NB4 (cell line): ENCODE data around the gene GYPC.

Experiments
- DNase-seq: peaks from one replicate; pipeline ENCODE4 v3.0.0; 2010; ENCODE audit warnings: low read depth
- H3K4me3 ChIP-seq: one replicate; pipeline ENCODE4 v1.5.1; 2011; ENCODE audit warnings: mild to moderate bottlenecking, low read depth, low read length, moderate library complexity
- MYC ChIP-seq: IDR thresholded peaks from 2 replicates; pipeline ENCODE4 v1.6.1; 2011; ENCODE audit warnings: low read depth, low read length
- POLR2A ChIP-seq: IDR thresholded peaks from 2 replicates; pipeline ENCODE4 v1.6.1; 2011; ENCODE audit warnings: mild to moderate bottlenecking; ENCODE audit not compliant: insufficient read length; ENCODE audit errors: extremely low read depth
- TF ChIP-seq, protein P1 (sequence below): IDR thresholded peaks from one replicate; pipeline ENCODE4 v1.5.1; 2012; ENCODE audit warnings: low read depth, low read length
- TF ChIP-seq, protein P2 (sequence below): IDR thresholded peaks from 2 replicates; pipeline ENCODE4 v1.6.1; 2011; ENCODE audit warnings: low read depth, low read length

The GYPC gene

DNA sequence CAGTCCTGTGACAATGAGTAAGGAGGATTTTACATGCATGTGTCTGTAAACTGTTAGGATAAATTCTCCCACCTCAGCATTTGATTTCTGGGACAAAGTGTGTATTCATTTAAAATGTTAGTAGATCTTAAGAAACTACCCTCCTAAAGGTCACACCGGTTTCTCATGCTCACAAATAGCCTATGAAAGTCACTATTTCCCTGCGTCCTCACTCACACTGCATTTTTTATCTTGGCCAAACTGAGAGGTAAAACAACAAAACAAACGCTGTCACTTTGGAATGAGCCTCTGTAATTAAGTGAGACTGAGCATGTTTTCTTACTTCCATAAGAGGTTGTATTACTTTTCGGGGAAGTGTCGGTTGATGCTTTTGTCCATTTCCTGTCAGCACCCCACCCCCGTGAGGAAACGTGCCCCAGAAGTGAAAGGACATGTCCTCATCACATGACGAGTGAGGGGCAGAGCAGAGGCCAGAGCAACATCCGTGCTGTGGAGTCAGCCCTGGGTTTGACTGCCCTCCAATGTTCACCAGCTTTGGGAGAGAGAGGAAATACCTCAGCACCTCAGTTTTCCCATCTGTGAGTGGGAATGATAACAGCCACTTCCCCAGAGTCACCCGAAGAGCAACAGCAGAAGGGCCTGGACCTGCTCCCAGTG lies 3.1 kb downstream of the GYPC start:
- peak; percentile 55 for DNase-seq
- TF ChIP-seq, protein P1, sequence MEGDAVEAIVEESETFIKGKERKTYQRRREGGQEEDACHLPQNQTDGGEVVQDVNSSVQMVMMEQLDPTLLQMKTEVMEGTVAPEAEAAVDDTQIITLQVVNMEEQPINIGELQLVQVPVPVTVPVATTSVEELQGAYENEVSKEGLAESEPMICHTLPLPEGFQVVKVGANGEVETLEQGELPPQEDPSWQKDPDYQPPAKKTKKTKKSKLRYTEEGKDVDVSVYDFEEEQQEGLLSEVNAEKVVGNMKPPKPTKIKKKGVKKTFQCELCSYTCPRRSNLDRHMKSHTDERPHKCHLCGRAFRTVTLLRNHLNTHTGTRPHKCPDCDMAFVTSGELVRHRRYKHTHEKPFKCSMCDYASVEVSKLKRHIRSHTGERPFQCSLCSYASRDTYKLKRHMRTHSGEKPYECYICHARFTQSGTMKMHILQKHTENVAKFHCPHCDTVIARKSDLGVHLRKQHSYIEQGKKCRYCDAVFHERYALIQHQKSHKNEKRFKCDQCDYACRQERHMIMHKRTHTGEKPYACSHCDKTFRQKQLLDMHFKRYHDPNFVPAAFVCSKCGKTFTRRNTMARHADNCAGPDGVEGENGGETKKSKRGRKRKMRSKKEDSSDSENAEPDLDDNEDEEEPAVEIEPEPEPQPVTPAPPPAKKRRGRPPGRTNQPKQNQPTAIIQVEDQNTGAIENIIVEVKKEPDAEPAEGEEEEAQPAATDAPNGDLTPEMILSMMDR: no peak
- TF ChIP-seq POLR2A (no peak), MYC (no peak)
- TF ChIP-seq, protein P2, sequence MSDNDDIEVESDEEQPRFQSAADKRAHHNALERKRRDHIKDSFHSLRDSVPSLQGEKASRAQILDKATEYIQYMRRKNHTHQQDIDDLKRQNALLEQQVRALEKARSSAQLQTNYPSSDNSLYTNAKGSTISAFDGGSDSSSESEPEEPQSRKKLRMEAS: no peak
- H3K4me3 ChIP-seq: peak overlapping the region; percentile 96

DNA sequence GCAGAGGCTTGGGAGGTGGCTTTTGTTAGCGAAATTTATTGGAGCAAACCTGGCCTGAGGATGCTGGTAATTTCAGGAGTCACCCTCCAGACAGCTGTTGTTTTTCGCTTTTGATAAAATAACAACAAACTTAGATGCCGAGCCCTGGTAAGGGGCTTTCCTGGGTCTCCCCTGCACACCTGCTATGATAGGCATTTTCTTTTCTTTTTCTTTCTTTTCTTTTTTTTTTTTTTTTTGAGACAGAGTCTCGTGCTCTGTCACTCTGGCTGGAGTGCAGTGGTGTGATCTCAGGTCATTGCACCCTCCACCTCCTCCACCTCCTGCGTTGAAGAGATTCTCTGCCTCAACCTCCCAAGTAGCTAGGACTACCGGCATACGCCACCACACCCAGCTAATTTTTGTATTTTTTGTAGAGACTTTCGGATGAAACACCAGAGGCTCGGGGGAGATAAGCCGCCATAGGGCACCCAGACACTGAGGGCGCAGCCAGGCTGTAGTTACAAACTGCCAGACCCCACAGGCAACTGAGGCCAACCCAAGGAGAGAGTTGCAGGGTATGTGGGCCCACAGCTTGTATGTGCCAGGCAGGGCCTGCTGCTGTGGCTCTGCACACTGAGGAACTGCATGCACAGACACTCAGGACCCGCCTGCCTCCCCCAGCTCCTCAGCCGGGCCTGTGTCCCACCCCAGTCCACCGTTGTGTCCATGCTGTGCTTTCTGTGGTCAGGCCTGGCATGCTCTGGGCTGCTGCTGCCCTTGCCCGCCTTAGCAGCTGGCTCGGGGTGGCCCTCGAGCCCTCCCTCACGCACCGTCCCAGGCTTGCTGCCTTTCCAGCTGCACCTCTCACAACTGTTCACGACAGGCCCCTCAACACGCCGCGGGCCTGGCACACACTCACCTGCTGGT lies 3.9 kb downstream of the GYPC start:
- TF ChIP-seq MYC (no peak), POLR2A (no peak)
- TF ChIP-seq, protein P1: no peak
- TF ChIP-seq, protein P2: no peak
- no peak overlapping the region for H3K4me3 ChIP-seq

DNA sequence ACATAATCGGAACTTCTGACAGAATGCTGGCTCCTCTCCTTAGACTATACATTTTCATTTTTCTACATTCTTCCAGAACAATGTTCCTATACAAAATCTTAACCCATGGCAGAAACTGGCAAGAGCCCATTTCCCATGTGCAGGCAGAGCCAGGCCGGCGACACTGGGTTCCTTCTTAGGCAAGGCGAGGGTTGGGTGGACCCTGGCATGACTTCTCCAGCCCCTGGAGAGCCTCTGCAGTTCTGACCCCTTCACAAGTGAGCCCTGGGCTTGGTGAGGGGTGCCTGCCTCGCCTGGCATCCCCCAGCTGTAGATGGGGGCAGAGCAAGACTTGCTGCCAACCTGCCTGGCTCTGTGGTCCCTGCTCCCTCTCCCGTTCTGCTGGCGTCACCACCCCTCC lies 5.0 kb downstream of the GYPC start:
- no peak overlapping the region for H3K4me3 ChIP-seq
- TF ChIP-seq, protein P2: no peak
- TF ChIP-seq POLR2A: no peak
- no peak for TF ChIP-seq MYC
- TF ChIP-seq, protein P1: no peak
- no peak for DNase-seq

More for the DNA sequence above, 3.9 kb downstream of the GYPC start:
- no peak for DNase-seq

DNA sequence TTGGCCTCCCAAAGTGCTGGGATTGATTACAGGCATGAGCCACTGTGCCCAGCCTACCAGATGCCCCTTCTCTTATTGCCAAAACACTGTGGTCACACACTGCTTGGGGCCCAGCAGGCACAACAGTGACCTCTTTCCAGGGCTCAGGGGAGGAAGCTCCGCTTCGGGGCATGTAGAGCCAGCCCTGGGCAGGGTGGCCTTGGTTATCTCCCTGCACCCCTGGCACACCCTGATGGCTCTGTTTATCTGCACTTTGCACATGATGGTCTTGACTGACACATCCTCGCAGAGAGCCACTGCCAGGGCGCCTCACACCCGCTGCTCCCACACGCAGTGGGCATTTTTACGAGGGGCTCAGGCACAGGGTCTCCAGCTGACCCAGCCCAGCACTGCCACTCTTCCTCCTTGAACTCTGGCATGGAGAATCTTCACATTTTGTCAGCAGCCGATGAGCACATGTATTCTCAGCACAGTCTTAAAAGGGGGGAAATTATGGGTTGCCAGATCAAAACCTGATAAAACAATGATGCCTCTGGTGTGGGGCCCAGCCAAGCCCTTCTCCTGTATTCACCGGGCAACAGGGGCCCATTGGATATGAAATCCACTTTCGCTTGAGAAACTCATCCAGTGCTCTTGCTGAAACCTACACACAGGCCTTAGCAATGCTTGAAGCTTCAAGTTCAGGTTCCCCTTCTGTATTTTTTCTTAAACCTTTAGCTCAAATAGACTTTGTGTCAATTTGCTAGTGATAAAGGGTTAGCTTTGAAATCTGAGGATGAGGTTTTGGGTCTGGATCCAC lies 5.9 kb downstream of the GYPC start:
- TF ChIP-seq MYC: no peak
- no peak overlapping the region for H3K4me3 ChIP-seq
- no peak for DNase-seq

DNA sequence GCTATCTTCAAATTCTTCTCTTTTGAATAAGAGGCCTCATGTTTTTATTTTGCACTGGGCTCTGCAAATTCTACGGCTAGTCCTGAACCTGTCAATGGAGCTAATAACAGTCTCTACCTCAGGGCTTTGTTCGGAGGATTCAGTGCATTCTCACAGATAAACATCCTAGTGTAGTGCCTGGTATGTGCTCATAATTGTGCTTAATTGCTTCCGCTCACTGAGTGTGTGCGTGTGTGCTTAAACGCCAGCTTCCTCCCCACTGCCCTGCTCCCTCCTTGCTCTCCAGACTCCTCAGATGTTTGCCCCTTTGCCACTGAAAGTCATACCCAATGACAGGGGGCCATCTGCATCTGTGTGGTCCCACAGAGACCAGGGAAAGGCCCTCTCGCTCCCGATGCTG lies 6.7 kb downstream of the GYPC start:
- no peak for DNase-seq
- TF ChIP-seq, protein P2: no peak
- no peak for TF ChIP-seq MYC
- TF ChIP-seq, protein P1: no peak
- no peak for TF ChIP-seq POLR2A
- no peak overlapping the region for H3K4me3 ChIP-seq
